HG02759 (cell line): ENCODE data around the gene RSPH1.

ENCODE experiments used
- ATAC-seq: cut with Tn5 transposase; IDR thresholded peaks from one replicate; pipeline ENCODE4 v1.9.1; 2021; ENCODE audit warnings: mild to moderate bottlenecking, moderate library complexity; ENCODE audit not compliant: unreplicated experiment

The RSPH1 gene

DNA sequence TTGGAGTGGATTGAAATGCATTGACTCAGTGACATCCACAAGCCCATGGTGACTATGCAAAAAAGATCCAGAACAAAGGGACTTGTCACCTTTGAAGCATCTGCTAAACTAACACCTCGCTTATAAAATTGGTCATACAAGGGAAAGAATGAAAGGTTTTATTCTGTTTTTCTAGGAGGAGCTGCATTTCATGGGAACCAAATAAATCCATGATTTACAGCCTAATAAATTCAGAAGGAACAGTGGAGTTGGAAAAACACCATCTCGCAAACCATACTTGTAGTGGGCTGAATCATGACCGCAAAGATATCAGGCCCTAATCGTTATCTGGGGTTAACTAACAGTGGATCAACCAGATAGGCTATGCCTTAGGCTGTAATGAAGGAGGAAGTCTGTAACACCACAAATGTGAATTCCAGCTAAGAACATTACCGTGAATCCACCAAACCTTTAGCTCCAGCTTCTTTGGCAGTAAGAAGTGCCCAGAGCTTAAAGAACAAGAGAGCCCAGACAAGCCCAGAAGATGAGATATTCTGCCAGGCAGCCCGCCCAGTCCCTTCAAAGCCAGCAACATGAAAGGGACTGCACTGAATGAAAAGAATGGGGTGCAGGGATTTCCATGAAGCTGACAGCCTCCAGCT is 27.4 kb downstream of the RSPH1 start:
- ATAC-seq, result no peak

DNA sequence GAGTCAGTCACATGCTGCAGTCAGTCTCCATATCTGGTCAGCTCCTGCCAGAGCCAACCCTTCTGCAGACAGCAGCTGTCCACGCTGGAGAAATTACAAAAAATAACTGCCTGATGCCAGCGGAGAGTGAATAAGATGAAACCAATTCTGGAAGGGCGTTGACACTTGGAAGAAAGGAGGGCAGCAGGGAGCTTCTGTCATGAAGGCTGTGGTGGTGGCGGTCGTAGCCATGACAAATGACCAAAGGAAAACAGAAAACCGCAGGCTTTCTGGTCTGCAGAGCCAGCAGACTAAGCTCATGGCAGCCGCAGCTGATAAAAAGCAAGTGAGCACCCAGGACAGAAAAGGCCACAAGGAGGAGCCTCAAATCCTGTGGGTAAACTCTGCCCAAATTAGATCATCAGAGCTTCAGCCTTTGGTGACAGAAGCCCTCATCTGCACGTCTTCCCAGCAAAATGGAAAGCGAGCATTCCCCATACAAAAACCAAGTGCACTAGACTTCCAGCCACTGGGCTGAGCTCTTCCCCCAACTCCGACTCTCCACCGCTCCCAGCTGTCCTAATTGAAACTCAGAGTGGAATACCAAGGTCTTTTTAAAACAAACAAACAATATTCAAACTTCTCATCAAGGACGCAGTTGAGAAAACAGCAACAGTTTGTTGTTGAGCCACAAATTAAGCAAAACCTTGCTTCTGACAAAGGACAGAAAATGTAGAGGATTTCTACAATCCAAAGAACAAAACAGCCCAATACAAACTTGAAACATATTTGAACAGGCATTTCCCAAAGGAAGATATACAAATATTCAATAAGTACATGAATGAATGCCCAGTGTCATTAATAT is 28.7 kb downstream of the RSPH1 start:
- no peak for ATAC-seq

DNA sequence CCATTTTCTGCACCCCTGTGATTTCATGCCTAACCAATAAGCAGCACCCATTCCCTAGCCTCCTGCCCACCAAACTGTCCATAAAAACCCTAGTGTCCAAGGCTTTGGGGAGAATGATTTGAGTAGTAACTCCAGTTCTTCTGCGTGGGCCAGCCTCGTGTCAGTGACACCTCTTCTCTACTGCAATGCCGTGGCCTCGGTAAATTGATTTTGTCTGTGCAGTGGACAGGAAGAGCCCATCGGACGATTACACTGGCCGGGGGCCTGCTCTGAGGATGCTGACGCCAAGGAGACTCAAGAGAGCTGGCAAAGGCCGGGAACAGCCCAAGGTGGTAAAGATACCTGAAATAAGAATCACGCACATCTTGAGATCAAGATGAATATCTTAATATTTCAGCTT is 29.3 kb downstream of the RSPH1 start:
- no peak for ATAC-seq

DNA sequence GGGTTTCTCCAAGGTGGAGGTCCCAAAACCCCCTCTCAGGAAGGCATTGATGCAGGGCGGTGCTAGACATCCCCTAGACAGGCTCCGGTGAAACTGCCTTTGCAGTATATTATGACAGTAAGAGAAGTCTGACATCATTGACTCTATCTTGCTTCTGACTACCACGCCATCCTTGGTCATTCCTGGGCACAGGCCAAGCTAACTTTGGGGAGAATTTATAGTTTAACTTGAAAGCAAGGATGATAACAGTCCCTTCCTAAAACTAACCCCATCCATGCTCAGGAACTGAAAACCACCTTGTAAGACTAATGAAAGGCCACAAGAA is 30.3 kb downstream of the RSPH1 start:
- no peak for ATAC-seq

DNA sequence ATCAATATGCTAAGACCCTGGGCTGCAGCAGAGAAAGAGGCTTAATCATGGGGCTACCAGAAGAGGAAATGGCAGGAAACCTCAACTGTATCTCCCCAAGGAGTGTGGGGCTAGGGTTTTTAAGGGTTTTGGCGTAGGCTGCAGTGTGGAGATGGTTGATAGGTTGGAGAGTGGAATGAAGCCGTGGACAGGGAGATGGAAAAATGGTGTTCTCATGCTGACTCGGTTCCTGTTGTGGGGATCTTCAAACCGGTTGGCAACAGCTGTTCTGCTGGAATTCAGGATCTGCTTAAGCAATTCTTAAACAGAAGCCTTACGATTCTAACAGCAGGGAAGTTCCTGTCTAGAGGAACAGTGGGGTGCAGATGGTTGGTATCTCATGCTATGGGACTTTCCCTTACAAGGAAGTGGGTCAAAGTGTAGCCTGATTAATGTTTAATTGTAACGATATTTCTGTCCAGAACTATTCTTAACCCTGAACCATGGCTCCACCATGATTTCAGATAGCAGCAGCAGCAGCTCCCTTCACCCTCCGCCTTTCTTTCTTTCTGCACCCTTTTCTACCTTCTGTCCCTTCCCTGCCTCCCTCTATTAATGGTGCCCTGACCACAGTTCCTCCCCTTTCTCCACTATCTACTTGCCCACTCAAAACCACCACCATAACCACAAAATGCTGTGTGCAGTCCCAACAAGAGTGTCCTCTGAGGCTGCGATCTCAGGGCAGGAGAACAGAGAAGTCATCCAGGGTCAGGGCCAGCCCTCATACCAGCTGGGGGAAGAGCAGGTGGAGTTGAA is 30.8 kb downstream of the RSPH1 start:
- ATAC-seq, result peak; percentile 42

DNA sequence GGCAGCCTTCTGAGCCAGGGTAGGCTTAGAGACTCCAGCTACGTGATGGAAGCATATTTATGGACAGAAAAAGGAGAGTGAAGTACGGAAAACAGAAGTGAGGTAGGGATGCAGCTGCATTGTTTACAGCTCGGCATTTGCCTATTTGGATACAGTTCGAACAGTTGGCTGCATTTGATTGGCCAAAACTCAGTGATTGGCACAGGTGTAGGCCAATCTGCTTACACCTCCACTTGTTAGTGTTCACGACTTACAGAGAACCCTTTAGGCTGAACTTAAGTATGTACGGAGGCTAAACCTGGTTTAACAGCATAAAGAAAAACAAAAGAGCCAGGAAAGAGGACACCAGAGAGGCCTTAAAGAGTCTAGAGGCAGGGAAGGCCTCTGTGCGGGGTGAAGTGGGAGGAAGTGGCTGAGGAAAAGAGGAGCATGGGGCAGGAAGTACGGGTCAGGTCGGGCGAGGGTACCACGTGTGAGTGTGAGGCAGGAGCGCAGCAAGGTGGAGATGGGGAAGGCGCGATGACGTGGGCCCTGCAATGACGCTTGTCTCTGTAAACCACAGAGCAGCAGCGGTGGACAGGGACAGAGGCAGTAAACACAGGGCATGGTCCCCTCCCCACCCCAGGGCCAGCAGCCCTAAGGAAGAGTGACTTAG is 32.0 kb downstream of the RSPH1 start:
- ATAC-seq, result no peak

DNA sequence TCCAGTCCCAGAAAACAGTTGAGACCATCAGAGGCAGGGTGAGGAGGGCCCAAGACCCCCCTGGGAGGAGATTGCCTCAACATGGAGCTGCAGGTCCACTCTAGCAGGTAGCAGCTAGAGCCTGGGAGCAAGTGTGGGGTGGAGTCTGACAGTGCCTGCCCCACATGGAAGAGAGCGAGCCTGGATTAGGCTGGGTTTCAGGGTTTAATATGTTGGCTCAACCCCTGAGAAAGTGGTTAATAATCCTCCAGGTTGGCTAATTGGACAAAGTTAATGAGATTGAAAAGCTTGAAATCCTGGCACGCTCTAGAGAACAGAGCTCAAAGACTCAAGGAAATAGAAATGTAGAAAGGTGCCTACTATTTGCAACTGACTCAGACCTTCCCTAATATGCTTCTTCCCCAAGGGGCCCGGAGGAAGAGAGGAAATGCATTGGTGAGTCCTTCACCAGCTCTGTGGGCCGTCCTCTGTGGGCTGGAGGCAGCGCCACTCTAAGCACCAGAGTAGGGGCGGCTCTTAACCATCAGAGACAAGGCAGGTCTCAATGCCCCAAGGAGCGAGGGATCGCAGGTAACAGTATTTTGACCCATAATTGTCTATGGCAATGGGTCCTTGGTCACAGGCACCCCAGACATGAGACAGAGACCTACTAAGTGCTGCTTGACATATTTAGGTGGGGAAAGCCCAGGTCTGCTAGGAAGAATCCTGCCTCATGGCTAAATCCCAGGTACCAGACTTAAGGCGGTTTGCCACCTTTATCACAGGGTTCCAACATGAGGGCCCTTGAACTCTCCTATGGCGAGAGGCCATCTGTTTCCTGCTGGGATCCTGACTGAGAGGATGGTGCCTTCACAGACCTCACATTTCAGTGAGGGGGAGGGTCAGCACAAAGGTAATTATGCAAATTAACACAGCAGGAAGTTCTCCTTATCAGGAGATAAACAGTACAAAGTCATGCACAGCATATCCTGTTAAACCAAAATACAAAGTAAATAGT is 33.8 kb downstream of the RSPH1 start:
- no peak for ATAC-seq

DNA sequence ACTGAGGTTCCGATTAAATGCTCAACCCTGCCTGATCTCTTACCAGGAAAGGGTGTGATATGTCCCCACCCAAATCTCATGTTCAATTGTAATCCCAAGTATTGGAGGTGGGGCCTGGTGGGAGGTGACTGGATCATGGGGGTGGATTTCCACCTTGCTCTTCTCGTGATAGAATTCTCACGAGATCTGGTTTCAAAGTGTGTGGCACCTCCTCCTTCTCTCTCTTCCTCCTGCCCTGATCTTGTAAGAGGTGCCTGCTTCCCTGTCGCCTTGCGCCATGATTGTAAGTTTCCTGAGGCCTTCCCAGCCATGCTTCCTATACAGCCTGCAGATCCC is 34.9 kb downstream of the RSPH1 start:
- ATAC-seq, result no peak

GRCh38 chr21:42460391-42461184 is 35.4 kb downstream of the RSPH1 start:
- peak; percentile 55 for ATAC-seq

GRCh38 chr21:42459546-42460215 is 36.3 kb downstream of the RSPH1 start:
- ATAC-seq, result no peak

GRCh38 chr21:42459082-42459460 is 37.0 kb downstream of the RSPH1 start:
- ATAC-seq, result no peak

- no peak for ATAC-seq
These were observed 39.6 kb downstream of the RSPH1 start for GRCh38 chr21:42456457-42456856.

DNA sequence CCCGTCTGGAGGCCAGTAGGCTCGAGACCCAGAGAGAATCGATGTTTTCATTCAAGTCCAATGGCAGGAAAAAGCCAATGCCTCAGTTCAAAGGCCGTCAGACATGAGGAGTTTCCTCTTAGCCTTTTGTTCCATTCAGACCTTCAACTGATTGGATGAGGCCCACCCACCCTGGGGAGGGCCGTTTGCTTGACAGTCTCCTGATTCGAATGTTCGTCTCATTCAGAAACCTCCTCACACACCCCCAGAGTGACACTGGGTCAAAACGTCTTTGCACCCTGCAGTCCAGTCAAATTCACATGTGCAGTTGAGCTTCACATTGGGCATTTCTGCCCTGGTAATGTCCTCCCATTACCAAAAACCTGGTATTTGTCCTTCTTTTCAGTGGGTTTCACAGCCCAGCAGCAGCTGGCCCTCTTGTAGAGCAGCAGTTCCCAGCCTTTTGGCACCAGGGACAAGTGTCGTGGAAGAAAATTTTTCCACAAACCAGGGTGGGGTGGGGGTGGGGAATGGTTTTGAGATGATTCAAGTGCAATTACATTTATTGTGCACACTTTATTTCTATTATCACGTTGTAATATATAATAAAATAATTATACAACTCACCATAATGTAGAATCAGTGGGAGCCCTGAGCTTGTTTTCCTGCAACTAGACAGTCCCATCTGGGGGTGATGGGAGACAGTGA is 40.1 kb downstream of the RSPH1 start:
- ATAC-seq, result no peak

DNA sequence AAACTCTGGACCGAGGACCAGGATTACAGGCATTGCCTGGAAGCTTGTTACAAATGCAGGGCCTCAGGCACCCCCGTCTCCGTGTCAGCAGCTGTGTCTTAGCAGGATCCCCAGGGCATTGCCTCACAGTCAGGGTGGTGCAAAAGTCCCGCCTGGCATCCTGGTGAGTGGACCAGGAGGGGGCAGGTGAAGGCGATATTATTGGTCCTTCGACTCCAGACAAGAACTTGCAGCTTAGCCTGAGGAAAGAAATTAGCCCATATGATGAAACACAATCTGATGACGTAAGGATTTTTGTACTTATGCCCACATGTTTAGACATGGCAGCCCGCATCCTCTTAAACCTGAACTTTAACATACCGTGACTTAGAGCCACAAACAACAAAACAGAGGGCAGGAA is 40.8 kb downstream of the RSPH1 start:
- no peak for ATAC-seq

GRCh38 chr21:42454786-42455185 is 41.2 kb downstream of the RSPH1 start:
- no peak for ATAC-seq

- no peak for ATAC-seq
These were observed 41.9 kb downstream of the RSPH1 start for GRCh38 chr21:42453986-42454570.

- no peak for ATAC-seq
These were observed 42.6 kb downstream of the RSPH1 start for GRCh38 chr21:42453224-42453985.
